ENCODE data around the gene TUFT1. TPM values are rescaled to one million over a fixed set of nuclear protein-coding genes. Genes with fewer than 3 reads are reported as not detected.

The TUFT1 gene
- total RNA-seq, 2 experiments from 2014 or later, result 7.2 to 9.6 TPM

DNA sequence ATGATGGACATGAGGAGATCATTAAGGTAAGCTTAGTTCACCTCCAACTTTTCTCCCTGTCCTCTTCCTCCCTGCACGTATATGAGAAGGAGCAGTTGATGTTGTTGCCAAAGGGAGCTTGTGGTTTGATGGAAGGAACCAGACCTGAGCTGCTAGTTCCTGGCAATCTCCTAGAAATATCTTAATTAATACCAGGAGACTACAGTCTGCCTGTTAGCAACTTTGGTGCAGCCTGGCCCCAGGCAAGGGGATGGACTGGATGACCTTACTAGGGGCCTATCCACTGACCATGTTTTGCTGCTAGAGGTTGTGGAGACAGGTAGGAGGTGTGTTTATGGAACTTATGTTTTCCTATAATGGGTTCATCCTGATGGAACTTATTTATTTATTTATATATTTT lies 22.6 kb downstream of the TUFT1 start:
- TF ChIP-seq CTCF (IDR thresholded peaks at IDR 0.05), result no peak
- Mint-ChIP-seq H3K36me3 (ENCODE audit: low read depth) (peaks cover 20% of the 10 kb centered on the region), H3K27me3 (no peaks in the 10 kb centered on the region), H3K4me1 (ENCODE audit: low read depth) (no peaks in the 10 kb centered on the region), H3K9me3 (no peaks in the 10 kb centered on the region), H3K27ac (no peak overlapping the region), H3K4me3 (no peak overlapping the region)
- intact Hi-C loops (cut with DNase I, micrococcal nuclease), result no loop called here
- H3K4me1 ChIP-seq (ENCODE audit: insufficient read depth, low read length), result no peaks in the 10 kb centered on the region
- H3K4me3 ChIP-seq (ENCODE audit: low read length), result no peak overlapping the region
- ChIA-PET POLR2A (no interaction called here), CTCF (no interaction called here)
- no peaks in the 10 kb centered on the region for H3K36me3 ChIP-seq (ENCODE audit: insufficient read depth, low read length)
- peaks cover 0 to under 1% of the 10 kb centered on the region in 2 experiments for H3K27me3 ChIP-seq (ENCODE audit: control insufficient read depth in 1 of 2, insufficient read depth in 2 of 2, low read length in 2 of 2)
- no peaks in the 10 kb centered on the region for H3K9me3 ChIP-seq (ENCODE audit: control insufficient read depth in 1 of 2, insufficient read depth in 1 of 2, low read length in 2 of 2)
- DNase-seq, result no peak
- ATAC-seq (ENCODE audit: poor library complexity), result no peak
- H3K27ac ChIP-seq (ENCODE audit: low read depth in 1 of 2, low read length in 2 of 2), result no peak overlapping the region

GRCh38 chr1:151563376-151563775 lies 23.3 kb downstream of the TUFT1 start:
- peaks cover 20% of the 10 kb centered on the region for H3K36me3 Mint-ChIP-seq (ENCODE audit: low read depth)
- Histone ChIP-seq H3K4me3 (ENCODE audit: low read length) (no peak overlapping the region), H3K27me3 (ENCODE audit: control insufficient read depth in 1 of 2, insufficient read depth in 2 of 2, low read length in 2 of 2) (no peaks in the 10 kb centered on the region), H3K36me3 (ENCODE audit: insufficient read depth, low read length) (no peaks in the 10 kb centered on the region), H3K27ac (ENCODE audit: low read depth in 1 of 2, low read length in 2 of 2) (no peak overlapping the region), H3K4me1 (ENCODE audit: insufficient read depth, low read length) (no peaks in the 10 kb centered on the region), H3K9me3 (ENCODE audit: control insufficient read depth in 1 of 2, insufficient read depth in 1 of 2, low read length in 2 of 2) (no peaks in the 10 kb centered on the region)
- intact Hi-C loops (cut with DNase I, micrococcal nuclease), result no loop called here
- POLR2A ChIA-PET, result no interaction called here
- peaks cover 1% of the 10 kb centered on the region for H3K4me1 Mint-ChIP-seq (ENCODE audit: low read depth)
- no peak overlapping the region for H3K4me3 Mint-ChIP-seq
- ATAC-seq (ENCODE audit: poor library complexity) (no peak), DNase-seq (no peak)
- no peak for TF ChIP-seq CTCF (IDR thresholded peaks at IDR 0.05)
- H3K9me3 Mint-ChIP-seq, result no peaks in the 10 kb centered on the region
- CTCF ChIA-PET, result no interaction called here
- no peaks in the 10 kb centered on the region for H3K27me3 Mint-ChIP-seq
- no peak overlapping the region for H3K27ac Mint-ChIP-seq

DNA sequence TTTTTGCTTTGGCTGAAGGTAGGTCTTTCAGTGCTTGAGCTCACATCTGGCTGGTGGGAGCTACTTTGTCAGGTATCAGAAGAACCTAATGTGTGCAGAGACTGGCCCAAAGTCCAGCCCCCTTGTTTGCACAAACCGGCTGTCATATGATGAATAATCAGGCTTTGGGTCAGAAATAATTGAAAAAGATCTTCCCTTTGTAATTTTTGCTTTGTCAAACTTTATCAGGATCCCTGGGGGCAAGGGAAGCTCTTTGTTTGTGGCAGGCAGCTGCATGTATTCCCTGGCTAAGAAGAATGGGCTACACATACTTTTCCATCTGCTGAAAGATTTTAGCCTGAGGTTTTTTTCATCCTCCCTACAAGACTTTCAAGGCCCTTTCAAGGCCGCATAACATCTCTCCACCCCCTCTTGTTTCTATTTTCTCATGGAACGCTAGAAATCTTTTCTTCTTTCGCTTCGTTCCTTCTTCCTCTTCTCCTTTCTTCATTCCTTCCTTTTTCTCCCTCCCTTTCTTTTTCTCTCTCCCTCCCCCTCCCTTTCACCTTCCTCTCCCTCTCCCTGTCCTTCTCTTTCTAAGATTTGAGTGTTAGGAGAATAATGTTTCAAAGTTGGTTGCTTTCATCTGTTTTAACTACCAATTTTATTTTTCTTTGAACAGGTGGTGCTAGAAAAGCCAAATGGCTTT lies 25.5 kb downstream of the TUFT1 start:
- CTCF ChIA-PET, result interaction anchor here (1.6 kb wide), 1 partner anchor 28 kb away, joined by 5 read pairs; no protein-coding TSS in a partner anchor
- Histone ChIP-seq H3K27ac (ENCODE audit: low read depth in 1 of 2, low read length in 2 of 2) (no peak overlapping the region), H3K9me3 (ENCODE audit: control insufficient read depth in 1 of 2, insufficient read depth in 1 of 2, low read length in 2 of 2) (no peaks in the 10 kb centered on the region), H3K4me3 (ENCODE audit: low read length) (no peak overlapping the region), H3K36me3 (ENCODE audit: insufficient read depth, low read length) (no peaks in the 10 kb centered on the region), H3K4me1 (ENCODE audit: insufficient read depth, low read length) (peaks cover 11% of the 10 kb centered on the region), H3K27me3 (ENCODE audit: control insufficient read depth in 1 of 2, insufficient read depth in 2 of 2, low read length in 2 of 2) (no peaks in the 10 kb centered on the region)
- Mint-ChIP-seq H3K4me3 (no peak overlapping the region), H3K27me3 (no peaks in the 10 kb centered on the region), H3K9me3 (no peaks in the 10 kb centered on the region), H3K36me3 (ENCODE audit: low read depth) (peaks cover 27% of the 10 kb centered on the region), H3K4me1 (ENCODE audit: low read depth) (peaks cover 6% of the 10 kb centered on the region), H3K27ac (no peak overlapping the region)
- intact Hi-C loops (cut with DNase I, micrococcal nuclease), result no loop called here
- no peak for DNase-seq
- POLR2A ChIA-PET, result no interaction called here
- TF ChIP-seq CTCF (IDR thresholded peaks at IDR 0.05), result no peak
- ATAC-seq (ENCODE audit: poor library complexity), result no peak
